Measurements from ENCODE around the gene DUSP19.
A peak's percentile ranks its signal among the peaks of the same experiment; 100 is the strongest.
"Not testable (repeated sequence)": the region's sequence is repeated elsewhere in the genome, so short reads cannot be mapped to it uniquely, and the experiment has no call there.

Gene DUSP19, protein sequence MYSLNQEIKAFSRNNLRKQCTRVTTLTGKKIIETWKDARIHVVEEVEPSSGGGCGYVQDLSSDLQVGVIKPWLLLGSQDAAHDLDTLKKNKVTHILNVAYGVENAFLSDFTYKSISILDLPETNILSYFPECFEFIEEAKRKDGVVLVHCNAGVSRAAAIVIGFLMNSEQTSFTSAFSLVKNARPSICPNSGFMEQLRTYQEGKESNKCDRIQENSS

DNA sequence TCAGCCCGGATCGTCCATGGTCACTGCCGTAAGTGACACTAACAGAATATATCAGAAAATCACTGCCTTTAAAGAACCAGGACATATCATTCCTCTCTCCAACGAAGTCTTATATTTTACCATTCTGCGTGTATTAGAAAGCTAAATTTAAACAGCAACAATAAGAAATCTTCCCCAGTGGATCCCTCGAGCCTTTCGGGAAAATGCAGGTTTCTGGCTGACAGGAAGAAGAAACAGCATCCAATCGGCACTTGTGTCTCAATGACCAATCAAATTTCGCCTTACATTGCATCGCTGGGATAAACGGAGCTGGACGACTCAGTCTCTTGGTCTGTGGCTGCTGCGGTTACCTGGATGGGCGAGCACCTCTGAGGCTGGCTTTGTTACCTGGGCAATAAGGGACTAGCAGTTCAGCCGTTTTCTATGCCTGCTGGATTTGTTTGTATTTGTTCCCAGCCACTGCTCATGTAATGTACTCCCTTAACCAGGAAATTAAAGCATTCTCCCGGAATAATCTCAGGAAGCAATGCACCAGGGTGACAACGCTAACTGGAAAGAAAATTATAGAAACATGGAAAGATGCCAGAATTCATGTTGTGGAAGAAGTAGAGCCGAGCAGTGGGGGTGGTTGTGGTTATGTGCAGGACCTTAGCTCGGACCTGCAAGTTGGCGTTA, at the start of gene DUSP19:
Gene DUSP19 (plus strand): TSS at position 284 of the 675 bp plus-strand sequence. CDS start 187 bp downstream, at position 471.
- no peaks in the 10 kb centered on the region; the same call in 1 of the 2 replicates for H3K4me1 ChIP-seq (ENCODE audit: insufficient read depth, low read length)
- no peaks in the 10 kb centered on the region for H3K9me3 ChIP-seq (ENCODE audit: control insufficient read depth, insufficient read depth, low read length)
- H3K9ac ChIP-seq (ENCODE audit: low read depth, low read length) = peak within 1 kb of the TSS; percentile 69
- no peaks in the 10 kb centered on the region for H3K36me3 ChIP-seq (ENCODE audit: insufficient read depth, low read length)

DNA sequence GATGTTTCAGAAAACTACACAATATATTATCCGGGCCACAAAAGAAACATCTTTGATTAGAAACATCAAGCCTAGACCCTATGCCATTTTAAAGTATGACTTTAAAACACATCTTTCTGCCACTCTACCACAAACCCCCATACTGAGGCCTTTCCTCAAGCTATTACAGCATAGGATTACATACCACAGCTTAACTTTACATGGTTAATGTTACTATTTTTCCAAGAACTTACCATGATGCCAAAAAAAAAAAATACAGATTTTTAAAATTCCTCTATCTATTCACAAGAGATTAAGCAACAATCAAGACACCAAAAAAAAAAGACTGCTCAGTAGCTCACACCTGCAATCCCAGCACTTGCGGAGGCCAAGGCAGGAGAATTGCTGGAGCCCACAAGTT, 49.3 kb upstream of the DUSP19 start:
- Histone ChIP-seq H3K9me3 (ENCODE audit: control insufficient read depth, insufficient read depth, low read length) (no peaks in the 10 kb centered on the region), H3K4me1 (ENCODE audit: insufficient read depth, low read length) (peaks cover 11% of the 10 kb centered on the region), H3K9ac (ENCODE audit: low read depth, low read length) (no peak overlapping the region), H3K36me3 (ENCODE audit: insufficient read depth, low read length) (no peaks in the 10 kb centered on the region)

DNA sequence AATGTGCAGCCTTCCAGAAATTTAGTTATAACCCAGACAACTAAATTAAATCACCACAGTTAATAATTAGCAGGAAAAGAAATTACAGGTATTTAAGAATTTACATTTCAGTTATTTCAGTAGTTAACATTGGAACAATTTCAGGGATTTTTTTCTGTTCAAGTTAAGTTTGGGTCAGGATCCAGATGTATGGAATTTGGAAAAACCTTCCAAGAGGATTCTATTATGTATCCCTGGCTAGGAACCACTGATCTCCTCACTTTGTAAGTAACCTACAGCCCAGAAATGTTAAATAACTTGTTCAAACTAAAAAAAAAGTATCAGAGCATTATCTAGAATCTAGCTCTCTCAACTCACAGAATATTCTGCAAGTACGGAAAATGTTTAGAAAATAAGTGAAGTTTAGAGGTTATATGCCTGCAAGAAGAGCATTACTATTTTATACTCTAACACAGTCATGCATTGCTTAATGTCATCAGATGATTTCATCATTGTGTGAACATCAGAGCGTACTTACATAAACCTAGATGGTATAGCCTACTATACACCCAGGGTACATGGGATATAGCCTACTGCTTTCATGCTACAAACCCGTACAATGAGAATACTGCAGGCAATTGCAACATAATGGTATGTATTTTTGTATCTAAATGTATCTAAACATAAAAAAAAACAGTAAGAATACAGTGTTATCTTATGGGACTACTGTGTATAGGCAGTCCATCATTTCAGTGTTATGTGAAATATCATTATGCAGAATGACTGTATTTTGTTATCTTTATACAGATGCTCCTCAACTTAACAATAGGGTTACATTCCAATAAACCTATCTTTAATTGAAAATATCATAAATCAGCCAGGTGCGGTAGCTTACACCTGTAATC, 46.4 kb upstream of the DUSP19 start:
- H3K36me3 ChIP-seq (ENCODE audit: insufficient read depth, low read length) = no peaks in the 10 kb centered on the region
- H3K9me3 ChIP-seq (ENCODE audit: control insufficient read depth, insufficient read depth, low read length) = no peaks in the 10 kb centered on the region
- H3K4me1 ChIP-seq (ENCODE audit: insufficient read depth, low read length) = peaks cover 20% of the 10 kb centered on the region
- no peak overlapping the region for H3K9ac ChIP-seq (ENCODE audit: low read depth, low read length)

DNA sequence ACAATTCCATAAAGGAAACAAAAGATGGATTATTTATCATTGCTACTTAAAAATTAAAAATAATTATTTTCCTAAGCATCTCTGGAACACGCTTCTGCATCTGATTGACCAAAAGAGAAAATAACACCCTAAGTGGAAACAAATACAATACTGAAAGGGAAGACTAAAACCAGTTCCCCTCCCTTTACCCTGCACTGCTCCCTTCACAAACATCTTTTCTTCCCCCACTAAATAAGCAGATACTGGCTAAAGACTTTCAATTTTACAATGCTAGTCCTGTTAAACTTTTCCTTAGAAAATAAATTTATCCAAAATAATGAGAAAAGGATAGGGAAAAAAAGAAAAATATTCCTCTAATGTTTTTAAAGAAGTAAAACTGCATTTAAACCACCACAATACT, 44.6 kb upstream of the DUSP19 start:
- no peak overlapping the region for H3K9ac ChIP-seq (ENCODE audit: low read depth, low read length)
- H3K4me1 ChIP-seq (ENCODE audit: insufficient read depth, low read length) = peaks cover 20% of the 10 kb centered on the region
- H3K9me3 ChIP-seq (ENCODE audit: control insufficient read depth, insufficient read depth, low read length) = no peaks in the 10 kb centered on the region
- no peaks in the 10 kb centered on the region for H3K36me3 ChIP-seq (ENCODE audit: insufficient read depth, low read length)

DNA sequence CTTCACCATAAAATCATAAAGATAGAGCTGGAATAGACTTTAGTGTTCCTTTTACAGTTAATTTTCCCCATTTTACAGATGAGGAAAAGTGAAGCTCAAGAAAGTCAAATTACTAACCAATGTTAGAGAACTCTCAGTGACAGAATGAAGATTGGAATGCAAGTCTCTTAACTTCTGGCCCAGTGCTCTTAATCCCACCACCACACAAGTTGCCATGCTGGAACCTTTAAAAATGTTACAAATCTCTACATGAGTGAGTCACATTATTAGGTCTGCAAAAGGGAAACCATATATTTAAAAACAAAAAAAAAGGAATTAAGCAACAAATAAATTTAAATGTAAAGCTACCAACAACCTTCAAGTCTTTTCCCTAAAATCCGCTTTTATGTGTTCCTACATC, 43.7 kb upstream of the DUSP19 start:
- Histone ChIP-seq H3K36me3 (ENCODE audit: insufficient read depth, low read length) (no peaks in the 10 kb centered on the region), H3K4me1 (ENCODE audit: insufficient read depth, low read length) (peaks cover 20% of the 10 kb centered on the region), H3K9ac (ENCODE audit: low read depth, low read length) (no peak overlapping the region), H3K9me3 (ENCODE audit: control insufficient read depth, insufficient read depth, low read length) (no peaks in the 10 kb centered on the region)

DNA sequence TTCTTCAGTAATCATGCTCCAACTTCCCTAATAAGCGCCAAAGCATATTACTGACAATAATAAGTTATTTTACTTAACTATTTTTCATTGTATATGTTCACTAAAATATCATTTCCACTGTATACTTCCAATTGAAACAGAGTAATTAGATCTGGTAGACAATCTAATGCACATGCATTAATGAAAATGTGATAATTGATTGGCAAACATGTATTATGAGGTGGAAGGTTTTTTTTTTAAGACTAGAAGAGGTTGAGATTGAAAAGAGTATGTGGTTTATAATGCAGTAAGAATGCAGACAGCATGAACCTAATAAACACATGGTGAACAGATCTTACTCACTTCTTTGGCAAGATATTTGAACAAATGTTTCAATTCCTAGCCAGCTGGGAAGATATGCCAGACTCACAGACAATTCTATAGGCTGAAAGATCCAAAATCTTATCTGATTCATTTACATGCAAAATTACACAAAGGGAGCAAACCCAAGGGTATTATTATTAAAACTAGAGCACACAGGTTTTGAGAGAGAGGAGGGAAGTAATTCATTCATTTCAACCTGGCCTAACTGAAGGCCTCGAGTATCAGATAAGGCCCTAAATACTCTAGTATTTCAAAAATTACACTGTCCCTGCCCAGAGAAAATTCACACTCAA, 43.1 kb upstream of the DUSP19 start:
- Histone ChIP-seq H3K9me3 (ENCODE audit: control insufficient read depth, insufficient read depth, low read length) (no peaks in the 10 kb centered on the region), H3K36me3 (ENCODE audit: insufficient read depth, low read length) (no peaks in the 10 kb centered on the region), H3K4me1 (ENCODE audit: insufficient read depth, low read length) (peaks cover 20% of the 10 kb centered on the region), H3K9ac (ENCODE audit: low read depth, low read length) (peak overlapping the region; percentile 95)

DNA sequence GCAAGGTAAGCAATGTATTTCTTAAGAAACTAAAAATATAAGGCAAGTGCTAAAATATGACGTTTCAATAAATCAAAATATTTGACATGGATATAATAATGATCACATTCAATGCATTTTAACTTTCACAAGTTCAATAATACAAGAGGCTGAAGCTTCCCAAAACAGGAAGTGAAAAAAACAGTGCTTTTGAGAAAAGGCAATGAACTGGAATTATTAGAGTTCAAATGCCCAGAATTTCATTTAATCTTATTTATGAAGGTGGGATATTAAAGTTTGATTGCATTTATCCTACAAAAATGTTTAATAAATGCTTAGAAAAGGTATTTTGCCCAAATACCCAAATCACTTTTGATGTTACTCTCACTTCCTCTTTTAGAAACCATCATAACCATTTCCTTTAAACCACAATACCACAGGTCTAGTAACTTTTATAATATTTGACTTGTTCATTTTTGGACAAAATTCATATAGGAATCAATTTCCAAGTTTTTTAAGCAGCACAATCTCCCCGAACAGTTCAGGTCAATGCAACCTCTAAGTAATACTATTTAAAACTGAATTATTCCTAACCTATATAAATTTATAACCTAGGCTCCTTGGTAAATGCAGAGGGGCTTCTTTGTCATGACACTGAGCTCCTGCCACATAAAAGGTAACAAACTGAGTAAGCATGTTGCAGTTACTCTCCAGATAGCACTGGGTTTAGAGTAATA, 42.4 kb upstream of the DUSP19 start:
- peak overlapping the region; percentile 95 for H3K9ac ChIP-seq (ENCODE audit: low read depth, low read length)
- H3K36me3 ChIP-seq (ENCODE audit: insufficient read depth, low read length) = no peaks in the 10 kb centered on the region
- no peaks in the 10 kb centered on the region for H3K9me3 ChIP-seq (ENCODE audit: control insufficient read depth, insufficient read depth, low read length)
- H3K4me1 ChIP-seq (ENCODE audit: insufficient read depth, low read length) = peaks cover 20% of the 10 kb centered on the region

DNA sequence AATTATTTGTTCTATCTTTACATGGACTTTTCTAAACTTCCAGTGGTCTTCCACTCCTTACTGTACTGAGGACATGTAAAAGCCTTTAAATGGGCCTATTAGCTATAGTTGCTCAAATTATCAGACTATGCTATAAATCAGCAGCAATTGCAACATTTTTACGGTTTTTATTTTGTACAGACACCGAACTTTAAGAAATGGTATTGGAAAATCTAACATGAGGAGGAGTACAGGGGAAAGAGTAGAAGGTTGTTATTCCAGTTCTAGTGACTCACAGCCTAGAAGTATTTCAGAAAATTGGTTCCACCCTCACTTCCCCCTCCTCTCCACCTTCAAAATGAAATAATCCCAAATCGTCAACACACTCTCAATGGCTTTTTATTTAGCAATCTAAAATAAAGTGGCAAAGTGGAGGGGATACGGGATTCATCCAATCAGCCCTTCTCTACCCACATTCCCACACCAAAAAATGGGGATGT, 41.4 kb upstream of the DUSP19 start:
- no peaks in the 10 kb centered on the region for H3K36me3 ChIP-seq (ENCODE audit: insufficient read depth, low read length)
- no peaks in the 10 kb centered on the region for H3K9me3 ChIP-seq (ENCODE audit: control insufficient read depth, insufficient read depth, low read length)
- peak overlapping the region; percentile 95 for H3K9ac ChIP-seq (ENCODE audit: low read depth, low read length)
- H3K4me1 ChIP-seq (ENCODE audit: insufficient read depth, low read length) = peaks cover 20% of the 10 kb centered on the region

DNA sequence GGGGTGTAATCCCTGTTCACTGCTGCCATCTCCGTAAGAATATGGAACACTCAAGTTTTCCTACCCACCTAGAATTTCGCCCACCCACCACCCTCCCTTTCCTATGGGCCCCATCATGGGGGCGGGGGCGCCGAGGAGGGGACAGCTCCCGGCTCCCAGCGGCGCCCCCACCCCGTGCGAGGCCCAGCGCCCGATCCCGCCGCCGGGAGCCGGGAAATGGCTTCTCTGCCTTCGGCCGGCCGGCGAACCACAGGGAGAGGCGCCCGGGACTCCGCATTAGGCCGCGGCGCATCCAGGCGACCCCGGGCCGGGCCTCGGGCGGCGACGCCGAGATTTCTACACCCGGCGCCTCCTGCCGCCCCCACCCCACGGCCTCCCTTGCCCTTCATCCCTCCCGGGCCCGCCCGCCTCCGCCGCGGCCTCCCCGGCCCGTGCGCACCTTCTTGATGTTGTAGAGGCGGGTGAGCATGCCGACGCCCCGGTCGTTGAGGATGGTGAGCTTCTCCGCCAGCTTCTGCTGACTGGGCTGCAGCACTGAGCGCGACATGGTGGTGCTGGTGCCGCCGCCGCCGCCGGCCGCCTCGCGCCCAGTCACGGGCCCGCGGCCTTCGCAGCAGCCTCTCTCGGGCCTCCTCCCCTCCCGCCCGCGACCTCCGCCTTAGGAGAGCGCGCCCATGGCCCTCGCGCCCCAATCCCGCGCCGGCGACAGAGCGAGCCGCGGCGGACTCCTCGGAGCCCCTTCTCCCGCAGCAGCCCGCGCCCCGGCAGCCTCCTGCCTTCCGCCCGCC, 40.8 kb upstream of the DUSP19 start:
- no peaks in the 10 kb centered on the region for H3K36me3 ChIP-seq (ENCODE audit: insufficient read depth, low read length)
- H3K9me3 ChIP-seq (ENCODE audit: control insufficient read depth, insufficient read depth, low read length) = no peaks in the 10 kb centered on the region
- peak overlapping the region; percentile 95 for H3K9ac ChIP-seq (ENCODE audit: low read depth, low read length)
- peaks cover 15% of the 10 kb centered on the region for H3K4me1 ChIP-seq (ENCODE audit: insufficient read depth, low read length)

DNA sequence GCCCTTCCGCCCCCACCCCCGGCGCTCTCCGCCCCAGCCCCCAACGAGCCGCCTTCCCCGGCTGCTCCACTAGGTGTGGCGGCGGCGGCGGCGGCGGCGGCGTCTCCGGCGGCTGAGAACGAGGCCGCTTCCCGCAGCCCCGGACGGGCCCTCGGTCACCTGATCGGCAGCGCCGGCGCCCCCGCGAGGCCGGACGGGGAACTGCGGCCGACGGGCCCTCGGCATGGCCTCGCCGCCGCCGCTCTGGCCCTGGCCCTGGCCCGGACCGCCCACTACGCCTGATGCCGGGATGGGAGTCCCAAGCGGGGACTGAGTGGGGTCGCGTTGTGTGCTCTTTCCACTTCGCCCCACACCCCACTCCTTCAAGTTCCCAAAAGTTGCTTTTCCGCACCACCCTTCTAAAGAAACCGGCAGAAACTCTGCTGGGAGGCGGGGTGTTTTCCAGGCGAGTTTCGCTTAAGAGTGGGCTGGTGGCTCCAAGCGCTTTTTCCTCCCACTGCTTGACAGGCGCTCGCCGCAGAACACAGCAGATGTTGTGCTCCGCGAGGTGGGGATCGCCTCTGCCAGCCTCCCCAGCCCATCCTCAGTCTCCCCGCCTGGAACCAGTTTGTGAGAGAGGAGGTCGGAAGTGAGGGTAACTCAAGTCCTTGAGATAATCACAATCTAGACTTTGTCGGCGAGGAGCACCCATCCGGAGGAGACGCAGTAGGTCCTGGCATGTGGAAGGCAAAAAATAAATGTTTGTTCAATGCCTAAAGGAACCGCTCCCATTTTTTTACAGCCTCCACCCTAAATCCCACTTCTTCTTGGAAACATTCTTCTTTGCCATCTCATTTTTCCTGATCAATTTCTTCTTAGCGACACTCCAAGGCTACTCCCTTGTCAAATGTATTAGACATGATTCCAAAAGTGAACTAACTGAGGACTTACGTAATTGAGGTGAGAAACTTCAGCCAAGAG, 39.9 kb upstream of the DUSP19 start, which contains the start of gene NCKAP1:
Gene NCKAP1 (minus strand): TSS at position 117 of the 960 bp plus-strand sequence. CDS start 358 bp downstream, outside the sequence.
- H3K9ac ChIP-seq (ENCODE audit: low read depth, low read length) = peak within 1 kb of the TSS; percentile 95
- H3K9me3 ChIP-seq (ENCODE audit: control insufficient read depth, insufficient read depth, low read length) = no peaks in the 10 kb centered on the region
- H3K4me1 ChIP-seq (ENCODE audit: insufficient read depth, low read length) = peaks cover 9% of the 10 kb centered on the region; the same call in 1 of the 2 replicates
- H3K36me3 ChIP-seq (ENCODE audit: insufficient read depth, low read length) = no peaks in the 10 kb centered on the region

DNA sequence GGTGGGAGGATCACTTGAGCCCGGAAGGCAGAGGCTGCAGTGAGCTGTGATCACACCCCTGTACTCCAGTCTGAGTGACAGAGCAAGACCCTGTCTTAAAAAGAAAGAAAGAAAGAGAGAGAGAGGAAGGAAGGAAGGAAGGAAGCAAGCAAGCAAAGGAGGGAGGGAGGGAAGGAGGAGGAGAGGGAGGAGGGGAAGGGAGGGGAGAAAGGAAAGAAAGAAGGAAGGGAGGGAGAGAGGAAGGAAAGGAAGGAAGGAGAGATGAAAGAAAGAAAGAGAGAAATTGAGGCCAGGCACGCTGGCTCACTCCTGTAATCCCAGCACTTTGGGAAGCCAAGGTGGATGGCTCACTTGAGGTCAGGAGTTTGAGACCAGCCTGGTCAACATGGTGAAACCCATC, 37.9 kb upstream of the DUSP19 start:
- no peak overlapping the region for H3K9ac ChIP-seq (ENCODE audit: low read depth, low read length)

DNA sequence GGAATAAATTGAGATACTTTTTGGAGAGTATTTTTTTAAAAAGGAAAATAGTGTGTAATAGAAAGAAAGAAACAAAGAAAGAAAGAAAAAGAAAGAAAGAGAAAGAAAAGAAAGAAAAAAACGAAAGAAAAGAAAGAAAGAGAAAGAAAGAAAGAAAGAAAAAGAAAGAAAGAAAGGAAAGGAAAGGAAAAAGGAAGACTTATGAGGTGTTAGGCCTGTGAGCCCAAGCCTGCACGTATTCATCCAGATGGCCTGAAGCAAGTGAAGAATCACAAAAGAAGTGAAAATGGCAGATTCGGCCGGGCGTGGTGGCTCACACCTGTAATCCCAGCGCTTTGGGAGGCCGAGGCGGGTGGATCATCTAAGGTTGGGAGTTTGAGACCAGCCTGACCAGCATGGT, 35.0 kb upstream of the DUSP19 start:
- not testable (repeated sequence) for H3K36me3 ChIP-seq (ENCODE audit: insufficient read depth, low read length); H3K4me1 ChIP-seq (ENCODE audit: insufficient read depth, low read length)
- peaks cover 19% of the 10 kb centered on the region for H3K9me3 ChIP-seq (ENCODE audit: control insufficient read depth, insufficient read depth, low read length)

More for the DNA sequence above, 37.9 kb upstream of the DUSP19 start:
- no peaks in the 10 kb centered on the region for H3K4me1 ChIP-seq (ENCODE audit: insufficient read depth, low read length)
- no peaks in the 10 kb centered on the region for H3K9me3 ChIP-seq (ENCODE audit: control insufficient read depth, insufficient read depth, low read length)
- H3K36me3 ChIP-seq (ENCODE audit: insufficient read depth, low read length) = no peaks in the 10 kb centered on the region

More for the DNA sequence above, 35.0 kb upstream of the DUSP19 start:
- H3K9ac ChIP-seq (ENCODE audit: low read depth, low read length) = not testable (repeated sequence)

All from ES-I3 (cell line).